ENCODE measurements around the gene CELSR1.

GRCh38 chr22:46518542-46519325, 18.7 kb downstream of the CELSR1 start:
- no peak for TF ChIP-seq CTCF (IDR thresholded peaks at IDR 0.05 in 8 of 11, conservative IDR thresholded peaks at IDR 0.05 in 3 of 11)
- no peak for TF ChIP-seq POLR2A (IDR thresholded peaks at IDR 0.05)

Data from spleen (tissue), 7 donors.